PFSK-1 (cell line): Measurements from ENCODE around the gene RCOR3.

ENCODE experiments used
- FOXP2 ChIP-seq: optimal IDR thresholded peaks from 2 replicates; pipeline ENCODE3; 2011; ENCODE audit warnings: borderline replicate concordance, control low read depth, inconsistent platforms; ENCODE audit not compliant: insufficient read depth; ENCODE audit errors: extremely low read length, extremely low read depth
- POLR2AphosphoS5 ChIP-seq: IDR thresholded peaks from 2 replicates; pipeline ENCODE4 v1.6.1; 2012; ENCODE audit warnings: low read depth, mild to moderate bottlenecking, control low read depth, low read length, moderate library complexity
- REST ChIP-seq, 2 experiments: IDR thresholded peaks; 2 replicates each; pipeline versions ENCODE4 v1.6.1 to v1.8.0; 2011 to 2012; ENCODE audit warnings: low read depth in 2 of 2, low read length in 2 of 2, control low read depth in 1 of 2, inconsistent platforms in 1 of 2, mild to moderate bottlenecking in 1 of 2, moderate library complexity in 1 of 2; ENCODE audit not compliant: insufficient read depth in 1 of 2
- SIN3A ChIP-seq: IDR thresholded peaks from 2 replicates; pipeline ENCODE4 v1.6.1; 2012; ENCODE audit warnings: mild to moderate bottlenecking, low read length, moderate library complexity, borderline replicate concordance; ENCODE audit not compliant: insufficient read depth
- TAF1 ChIP-seq: IDR thresholded peaks from 2 replicates; pipeline ENCODE4 v1.6.1; 2012; ENCODE audit warnings: low read length, control low read depth, borderline replicate concordance; ENCODE audit not compliant: insufficient read depth

The RCOR3 gene

GRCh38 chr1:211215577-211215976, 43.6 kb upstream of the RCOR3 start:
- TF ChIP-seq REST (IDR thresholded peaks at IDR 0.05; ENCODE audit: insufficient read depth in 1 of 2, low read depth in 2 of 2, low read length in 2 of 2) (no peak), FOXP2 (no peak), TAF1 (no peak), SIN3A (no peak), POLR2AphosphoS5 (no peak)

GRCh38 chr1:211217392-211217791, 41.8 kb upstream of the RCOR3 start:
- no peak for TF ChIP-seq SIN3A
- no peak for TF ChIP-seq REST (IDR thresholded peaks at IDR 0.05; ENCODE audit: insufficient read depth in 1 of 2, low read depth in 2 of 2, low read length in 2 of 2)
- TF ChIP-seq POLR2AphosphoS5, result no peak
- TF ChIP-seq FOXP2, result no peak
- TF ChIP-seq TAF1, result no peak

GRCh38 chr1:211229365-211229759, 29.8 kb upstream of the RCOR3 start:
- TF ChIP-seq REST (IDR thresholded peaks at IDR 0.05; ENCODE audit: insufficient read depth in 1 of 2, low read depth in 2 of 2, low read length in 2 of 2) (no peak), FOXP2 (no peak), TAF1 (no peak), SIN3A (no peak), POLR2AphosphoS5 (no peak)

- TF ChIP-seq REST (IDR thresholded peaks at IDR 0.05; ENCODE audit: insufficient read depth in 1 of 2, low read depth in 2 of 2, low read length in 2 of 2), result no peak
- no peak for TF ChIP-seq POLR2AphosphoS5
Measured at GRCh38 chr1:211231873-211232272, 27.3 kb upstream of the RCOR3 start.

GRCh38 chr1:211236633-211237320, 22.4 kb upstream of the RCOR3 start:
- TF ChIP-seq TAF1, result no peak
- TF ChIP-seq POLR2AphosphoS5, result no peak
- no peak for TF ChIP-seq SIN3A
- TF ChIP-seq REST (IDR thresholded peaks at IDR 0.05; ENCODE audit: insufficient read depth in 1 of 2, low read depth in 2 of 2, low read length in 2 of 2), result no peak
